ENCODE measurements around the gene EHF.

EHF gene

DNA sequence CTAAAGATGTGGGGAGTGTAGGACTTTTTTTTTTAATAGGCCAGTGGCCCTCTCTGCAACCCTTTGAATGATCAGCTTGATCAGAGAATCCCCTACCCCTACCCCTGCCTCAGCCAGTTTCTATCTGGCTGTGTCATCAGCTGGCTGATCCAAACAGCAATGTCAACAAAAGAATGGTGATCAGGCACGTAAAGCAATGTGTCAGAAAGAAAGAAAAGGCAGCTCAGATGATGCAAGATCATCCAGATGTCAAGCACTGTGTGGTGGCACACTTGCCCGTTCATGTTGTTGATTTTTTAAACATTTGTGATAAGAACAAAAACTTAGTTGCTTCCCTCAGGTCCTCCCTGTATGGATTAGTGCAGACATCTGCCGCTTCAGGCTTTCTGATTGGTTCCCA, 26.3 kb upstream of the EHF start:
- H3K27ac ChIP-seq, result peak overlapping the region; percentile 49; the same call in 1 of the 2 replicates
- TF ChIP-seq, protein P1, sequence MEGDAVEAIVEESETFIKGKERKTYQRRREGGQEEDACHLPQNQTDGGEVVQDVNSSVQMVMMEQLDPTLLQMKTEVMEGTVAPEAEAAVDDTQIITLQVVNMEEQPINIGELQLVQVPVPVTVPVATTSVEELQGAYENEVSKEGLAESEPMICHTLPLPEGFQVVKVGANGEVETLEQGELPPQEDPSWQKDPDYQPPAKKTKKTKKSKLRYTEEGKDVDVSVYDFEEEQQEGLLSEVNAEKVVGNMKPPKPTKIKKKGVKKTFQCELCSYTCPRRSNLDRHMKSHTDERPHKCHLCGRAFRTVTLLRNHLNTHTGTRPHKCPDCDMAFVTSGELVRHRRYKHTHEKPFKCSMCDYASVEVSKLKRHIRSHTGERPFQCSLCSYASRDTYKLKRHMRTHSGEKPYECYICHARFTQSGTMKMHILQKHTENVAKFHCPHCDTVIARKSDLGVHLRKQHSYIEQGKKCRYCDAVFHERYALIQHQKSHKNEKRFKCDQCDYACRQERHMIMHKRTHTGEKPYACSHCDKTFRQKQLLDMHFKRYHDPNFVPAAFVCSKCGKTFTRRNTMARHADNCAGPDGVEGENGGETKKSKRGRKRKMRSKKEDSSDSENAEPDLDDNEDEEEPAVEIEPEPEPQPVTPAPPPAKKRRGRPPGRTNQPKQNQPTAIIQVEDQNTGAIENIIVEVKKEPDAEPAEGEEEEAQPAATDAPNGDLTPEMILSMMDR (conservative IDR thresholded peaks at IDR 0.05), result no peak

- peak overlapping the region; percentile 49; the same call in 1 of the 2 replicates for H3K27ac ChIP-seq
- TF ChIP-seq, protein P1 (conservative IDR thresholded peaks at IDR 0.05), result no peak
Observed at GRCh38 chr11:34595391-34595790, 25.5 kb upstream of the EHF start.

GRCh38 chr11:34595960-34596644, 24.8 kb upstream of the EHF start:
- H3K27ac ChIP-seq, result peak overlapping the region; percentile 49
- TF ChIP-seq, protein P1 (conservative IDR thresholded peaks at IDR 0.05), result no peak

DNA sequence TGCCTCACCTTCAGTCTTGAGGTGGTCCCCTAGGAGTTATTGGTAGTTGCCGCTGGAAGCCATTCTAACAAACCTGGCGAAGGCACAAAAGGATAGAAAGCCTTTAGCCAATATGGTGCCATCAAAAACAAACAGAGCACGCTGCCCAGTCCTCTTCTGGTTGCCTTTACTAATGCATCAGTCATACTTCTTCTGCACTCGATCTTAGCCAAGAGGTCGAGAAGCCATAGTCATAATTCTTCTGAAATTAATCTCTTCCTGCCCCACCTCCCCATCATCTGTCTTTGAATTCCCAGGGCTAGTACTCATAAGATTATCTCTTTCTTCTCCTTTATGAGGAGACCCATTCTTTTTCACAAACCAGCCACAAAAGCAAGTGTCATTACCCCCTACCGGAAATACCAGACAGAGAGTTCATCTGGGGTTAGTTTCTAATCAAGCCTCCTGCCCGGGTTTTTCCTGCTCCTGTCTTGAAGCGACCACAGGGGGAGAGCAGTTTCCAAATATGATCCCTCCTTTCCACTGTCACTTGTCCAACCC, 21.4 kb upstream of the EHF start:
- peak overlapping the region; percentile 92 for H3K27ac ChIP-seq
- TF ChIP-seq, protein P1 (conservative IDR thresholded peaks at IDR 0.05), result no peak

GRCh38 chr11:34600339-34601084, 20.4 kb upstream of the EHF start:
- H3K27ac ChIP-seq, result peak overlapping the region; percentile 92
- TF ChIP-seq, protein P1 (conservative IDR thresholded peaks at IDR 0.05), result no peak

- H3K27ac ChIP-seq, result peak overlapping the region; percentile 92
- TF ChIP-seq, protein P1 (conservative IDR thresholded peaks at IDR 0.05), result no peak
Observed at GRCh38 chr11:34601085-34601444, 19.8 kb upstream of the EHF start.

DNA sequence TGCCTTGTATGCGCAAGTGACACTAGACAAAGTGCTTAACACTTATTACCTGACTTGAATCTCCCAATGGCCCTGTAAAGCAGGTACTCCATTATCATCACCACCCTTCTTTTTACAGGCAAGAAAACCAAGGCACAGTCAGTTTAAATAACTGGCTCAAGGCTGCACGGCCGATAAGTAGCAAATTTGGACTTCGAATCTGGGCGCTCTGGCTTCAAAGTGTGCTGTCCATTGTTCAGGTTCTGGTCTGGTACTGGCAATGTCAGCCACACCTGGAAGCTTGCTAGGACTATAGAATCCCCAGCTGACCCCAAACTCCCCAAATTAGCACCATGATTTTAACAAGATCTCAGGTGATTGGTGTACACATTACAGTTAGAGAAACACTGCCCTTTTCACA, 19.3 kb upstream of the EHF start:
- H3K27ac ChIP-seq, result peak overlapping the region; percentile 92
- TF ChIP-seq, protein P1 (conservative IDR thresholded peaks at IDR 0.05), result no peak
